GM18505 (cell line): Measurements from ENCODE around the gene GSTO1.
A peak's percentile ranks its signal among the peaks of the same experiment; 100 is the strongest.

ENCODE experiments used
- ATAC-seq: cut with Tn5 transposase; IDR thresholded peaks from one replicate; pipeline ENCODE4 v1.9.1; 2021; ENCODE audit not compliant: unreplicated experiment
- POLR2A ChIP-seq: IDR thresholded peaks from 4 replicates; pipeline ENCODE4 v1.6.1; 2011; ENCODE audit warnings: borderline replicate concordance; ENCODE audit not compliant: insufficient read depth, insufficient read length; ENCODE audit errors: extremely low read depth

GSTO1 gene

DNA sequence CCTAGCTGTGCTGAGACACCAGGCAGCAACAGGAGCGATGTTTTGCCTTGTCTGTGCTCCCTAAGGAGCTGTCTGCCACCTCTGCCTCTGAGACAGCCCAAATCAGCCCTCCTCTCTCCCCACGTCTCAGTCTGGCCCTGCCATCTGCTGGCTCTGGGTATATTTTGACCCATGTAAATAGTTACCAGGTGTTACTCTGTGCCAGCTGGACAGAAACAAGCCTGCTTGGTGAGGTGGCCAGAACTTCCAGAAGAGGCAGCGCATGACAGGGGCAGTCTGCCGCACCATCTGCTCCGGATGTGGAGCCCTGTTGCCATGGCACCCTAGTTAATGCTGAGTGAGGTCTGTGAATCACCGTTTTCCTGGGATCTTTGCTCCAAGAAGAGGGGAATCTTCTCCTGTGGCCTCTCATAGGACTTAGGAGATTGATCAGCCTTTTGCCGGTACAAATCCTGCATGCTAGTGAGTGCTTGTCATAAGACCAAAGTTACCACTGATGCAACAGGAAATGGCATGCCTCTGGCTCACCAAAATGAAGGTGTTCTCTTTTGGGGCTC lies 46.1 kb downstream of the GSTO1 start:
- no peak for ATAC-seq
- TF ChIP-seq POLR2A, result no peak

DNA sequence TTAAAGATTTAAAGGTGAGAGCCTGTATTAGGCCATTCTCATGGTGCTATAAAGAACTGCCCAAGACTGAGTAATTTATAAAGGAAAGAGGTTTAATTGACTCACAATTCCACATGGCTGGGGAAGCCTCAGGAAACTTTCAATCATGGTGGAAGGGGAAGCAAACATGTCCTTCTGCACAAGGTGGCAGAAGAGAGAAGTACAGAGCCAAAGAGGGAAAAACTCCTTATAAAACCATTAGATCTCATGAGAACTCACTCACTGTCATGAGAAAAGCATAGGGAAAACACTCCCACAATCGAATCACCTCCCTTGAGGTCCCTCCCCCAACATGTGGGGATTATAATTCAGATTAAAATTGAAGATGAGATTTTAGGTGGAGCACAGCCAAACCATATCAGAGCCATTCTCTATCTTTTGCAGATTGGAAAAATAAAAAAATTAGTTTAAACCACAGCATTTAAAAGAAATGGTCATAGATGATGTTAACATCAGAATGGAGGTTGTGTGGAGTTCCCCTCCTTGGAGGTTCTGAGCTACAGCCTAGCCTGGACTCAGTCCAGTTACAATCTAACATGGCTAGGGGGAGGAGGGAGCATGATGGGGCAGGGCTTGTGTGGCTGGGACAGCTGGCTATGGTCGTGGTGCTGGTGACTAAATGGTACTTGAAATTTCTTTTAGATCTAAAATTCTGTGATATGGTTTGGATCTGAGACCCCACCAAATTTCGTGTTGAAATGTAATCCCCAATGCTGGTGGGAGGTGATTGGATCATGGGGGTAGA lies 47.4 kb downstream of the GSTO1 start:
- TF ChIP-seq POLR2A, result no peak
- no peak for ATAC-seq

DNA sequence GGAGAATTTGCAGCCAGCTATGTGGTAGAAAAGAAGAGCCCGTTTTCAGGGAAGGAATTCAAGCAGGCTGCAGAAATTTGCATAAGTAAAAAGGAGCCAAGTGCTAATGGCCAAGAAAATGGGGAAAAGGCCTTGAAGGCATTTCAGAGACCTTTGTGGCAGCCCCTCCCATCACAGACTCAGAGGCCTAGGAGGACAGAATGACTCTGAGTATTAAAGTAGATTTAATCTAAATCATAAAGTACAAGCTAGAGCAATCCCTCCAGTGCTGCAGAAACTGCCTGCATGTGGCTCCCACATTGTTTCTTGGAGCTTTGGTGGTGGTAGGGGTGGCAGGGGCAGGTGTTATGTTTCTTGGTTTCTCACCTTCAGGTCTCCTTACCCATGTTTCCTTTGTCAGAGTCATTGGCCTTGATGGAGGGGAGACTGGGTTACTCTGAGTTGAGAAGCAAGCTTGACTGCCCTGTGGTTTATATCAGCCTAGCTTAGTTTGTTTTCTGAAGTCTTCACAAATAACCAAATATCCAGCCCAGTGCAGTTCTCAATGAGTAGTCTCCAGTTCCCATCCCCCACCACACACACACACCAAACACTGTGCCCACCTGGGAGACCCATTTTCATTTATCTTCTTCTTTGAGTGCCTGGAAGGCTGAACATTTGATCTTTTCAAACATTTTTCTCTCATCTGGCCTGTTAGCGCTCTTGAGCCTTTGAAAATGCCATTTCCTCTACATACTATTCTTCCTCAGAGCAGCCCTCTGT lies 49.1 kb downstream of the GSTO1 start:
- no peak for TF ChIP-seq POLR2A
- no peak for ATAC-seq

DNA sequence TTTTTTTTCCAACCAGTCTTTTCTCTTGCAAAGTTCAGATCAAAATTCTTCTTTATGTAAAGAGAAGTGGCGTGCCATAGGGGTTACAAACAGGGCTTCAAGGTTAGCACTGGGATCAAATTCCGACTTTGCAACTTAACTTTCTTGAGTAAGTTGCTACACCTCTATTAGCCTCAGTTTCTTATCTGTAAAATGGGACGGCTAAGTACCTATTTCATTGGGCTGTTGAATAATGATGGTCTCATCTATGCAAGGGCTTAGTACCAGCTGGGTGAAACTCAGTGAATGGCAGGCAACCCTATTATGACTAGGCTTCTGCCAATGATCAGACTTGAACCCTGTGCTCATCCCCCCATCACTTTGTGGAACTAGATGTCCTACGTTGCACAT lies 49.7 kb downstream of the GSTO1 start:
- no peak for ATAC-seq
- no peak for TF ChIP-seq POLR2A

DNA sequence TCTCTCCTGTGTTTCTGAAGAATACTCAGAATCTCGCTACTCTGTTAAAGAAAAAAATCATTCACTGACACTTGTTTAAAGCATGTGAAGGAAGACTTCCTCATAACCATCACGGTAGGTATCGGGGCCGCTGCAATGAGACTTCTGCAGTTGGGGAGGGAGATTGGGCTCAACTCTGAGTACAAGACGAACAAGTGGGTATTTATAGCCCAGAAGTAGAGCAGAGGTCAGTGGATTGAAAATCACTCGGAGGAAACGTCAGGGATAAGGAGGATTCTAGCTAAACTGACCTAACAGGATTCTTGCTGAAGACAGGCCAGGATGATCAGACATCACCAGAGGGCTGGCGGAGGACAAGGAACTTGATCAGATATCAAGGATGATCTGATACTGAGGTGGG lies 50.2 kb downstream of the GSTO1 start:
- TF ChIP-seq POLR2A, result no peak
- ATAC-seq, result no peak

DNA sequence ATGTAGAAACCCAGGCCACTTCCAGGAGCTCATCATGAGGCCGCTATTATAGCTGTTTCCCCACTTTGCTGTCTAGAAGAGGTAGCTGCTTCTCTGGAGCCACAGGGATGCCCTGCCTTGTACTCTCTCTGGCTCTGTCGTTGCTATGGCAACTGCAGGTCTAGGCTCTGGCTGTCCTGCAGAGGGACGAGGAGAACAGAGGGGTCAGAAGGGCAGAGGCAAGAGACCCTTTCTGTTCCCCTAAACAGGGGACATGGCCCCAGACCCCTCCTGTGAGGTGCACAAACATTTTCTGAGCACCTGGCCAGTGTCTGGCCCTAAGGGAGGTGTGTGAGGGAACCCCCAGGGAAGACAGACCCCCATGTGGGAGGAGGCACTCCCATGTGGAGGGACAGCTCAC lies 52.2 kb downstream of the GSTO1 start:
- ATAC-seq, result no peak
- TF ChIP-seq POLR2A, result no peak

DNA sequence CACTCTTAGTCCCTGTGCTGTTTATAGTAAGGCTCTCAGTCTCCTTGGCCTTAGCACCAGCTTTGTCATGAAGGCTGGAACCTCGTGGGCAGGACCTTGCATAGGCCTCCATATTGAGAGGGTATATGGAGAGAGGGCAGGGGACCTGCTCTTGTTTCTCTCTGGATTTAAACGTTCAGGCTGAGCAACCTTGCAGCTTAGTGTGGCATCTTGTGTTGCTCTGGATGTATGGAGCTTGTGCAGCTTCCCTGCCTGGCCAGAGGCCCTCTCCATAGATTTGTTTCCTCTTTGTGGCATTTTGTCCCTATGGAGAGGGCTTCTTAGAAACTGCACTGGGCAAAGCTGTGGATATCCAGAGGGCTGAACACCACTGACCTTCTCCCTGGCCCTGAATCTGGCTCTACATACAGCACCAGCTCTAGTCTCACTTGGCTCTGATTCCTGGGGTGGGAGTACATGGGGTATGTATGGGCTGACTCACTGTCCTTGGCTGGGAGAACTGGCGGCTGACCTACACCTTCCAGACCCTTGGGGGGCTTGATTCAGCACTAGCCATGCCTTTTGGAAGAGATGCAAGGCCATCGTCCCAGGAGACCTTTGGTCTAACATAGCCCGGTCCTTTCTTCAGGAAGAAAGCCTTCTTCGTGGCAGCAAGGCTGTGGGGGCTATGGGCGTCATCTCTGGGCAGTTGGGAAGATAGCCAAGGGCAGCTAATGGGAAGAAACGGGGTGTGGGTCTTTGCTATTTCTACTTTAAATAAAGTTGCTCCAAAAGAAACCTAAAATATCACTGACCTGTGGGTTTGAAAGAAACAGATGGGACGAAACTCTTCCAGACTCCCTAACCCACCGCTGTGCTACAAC lies 53.1 kb downstream of the GSTO1 start:
- ATAC-seq, result no peak
- TF ChIP-seq POLR2A, result no peak

DNA sequence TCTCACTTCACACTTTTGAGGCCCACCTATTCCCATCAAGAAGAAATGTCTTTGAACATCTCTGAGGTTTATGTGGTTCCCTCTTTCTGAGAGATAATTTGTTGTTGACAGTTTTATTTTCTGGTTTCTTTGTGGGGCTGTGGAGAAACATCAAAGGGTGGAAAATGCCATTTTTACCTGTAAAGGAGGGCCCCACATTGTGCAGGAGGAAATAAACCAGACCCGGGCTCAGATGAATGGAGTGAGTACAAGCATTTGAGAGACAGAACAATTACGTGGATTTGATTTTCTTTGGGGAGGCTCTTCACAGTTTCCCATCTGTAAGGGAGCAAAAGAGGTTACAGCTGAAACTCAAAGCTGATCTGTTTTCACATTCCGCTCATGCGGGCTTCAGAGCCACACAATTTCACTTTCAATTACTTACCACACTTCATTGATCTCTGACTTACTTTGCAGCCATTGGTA lies 53.8 kb downstream of the GSTO1 start:
- ATAC-seq, result peak; percentile 79
- no peak for TF ChIP-seq POLR2A

DNA sequence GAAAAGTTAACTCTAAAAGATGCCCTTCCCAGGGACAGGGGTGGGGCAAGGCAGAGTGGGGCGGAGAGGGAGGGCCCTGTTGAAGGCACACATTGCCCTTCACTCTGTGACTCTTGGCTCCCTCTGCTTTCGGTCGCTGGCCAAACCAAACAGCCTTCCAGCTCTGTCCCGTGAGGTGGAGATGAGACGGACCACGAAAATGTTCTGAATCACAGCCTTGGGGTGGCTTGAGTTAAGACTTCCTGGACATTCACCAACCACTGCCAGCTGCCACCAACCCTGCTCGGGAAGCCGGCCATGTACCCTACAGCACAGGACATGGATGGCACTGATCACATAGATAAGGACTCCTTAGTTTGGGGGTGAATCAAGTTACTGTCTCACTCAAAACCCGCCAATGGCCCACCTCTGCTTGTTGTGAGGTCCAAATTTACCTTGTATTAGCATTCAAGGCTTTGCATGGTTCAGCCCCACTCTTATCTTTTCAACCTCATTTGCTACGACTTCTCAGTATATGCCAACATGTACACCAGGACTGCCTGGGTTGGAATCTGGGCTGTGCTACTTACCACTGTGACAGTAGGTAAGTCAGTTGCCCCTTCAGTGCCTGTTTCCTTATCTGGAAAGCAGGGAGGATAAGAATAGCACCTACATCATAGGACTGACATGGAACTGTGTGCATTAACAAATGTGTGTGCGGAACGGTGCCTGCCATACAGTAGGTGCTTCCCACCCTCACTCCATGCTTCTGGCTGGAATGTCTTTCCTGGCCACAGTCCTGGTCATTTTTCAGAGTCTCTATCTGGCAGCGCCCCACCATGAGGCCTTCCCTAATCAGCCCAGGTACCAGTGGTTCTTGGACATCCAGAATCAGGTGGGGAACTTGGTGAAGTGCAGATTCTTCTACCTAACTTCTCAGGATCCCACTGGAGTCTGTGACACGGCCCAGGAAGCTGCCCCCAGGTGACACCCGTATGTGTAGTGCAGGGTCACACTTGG lies 55.6 kb downstream of the GSTO1 start:
- ATAC-seq, result no peak

DNA sequence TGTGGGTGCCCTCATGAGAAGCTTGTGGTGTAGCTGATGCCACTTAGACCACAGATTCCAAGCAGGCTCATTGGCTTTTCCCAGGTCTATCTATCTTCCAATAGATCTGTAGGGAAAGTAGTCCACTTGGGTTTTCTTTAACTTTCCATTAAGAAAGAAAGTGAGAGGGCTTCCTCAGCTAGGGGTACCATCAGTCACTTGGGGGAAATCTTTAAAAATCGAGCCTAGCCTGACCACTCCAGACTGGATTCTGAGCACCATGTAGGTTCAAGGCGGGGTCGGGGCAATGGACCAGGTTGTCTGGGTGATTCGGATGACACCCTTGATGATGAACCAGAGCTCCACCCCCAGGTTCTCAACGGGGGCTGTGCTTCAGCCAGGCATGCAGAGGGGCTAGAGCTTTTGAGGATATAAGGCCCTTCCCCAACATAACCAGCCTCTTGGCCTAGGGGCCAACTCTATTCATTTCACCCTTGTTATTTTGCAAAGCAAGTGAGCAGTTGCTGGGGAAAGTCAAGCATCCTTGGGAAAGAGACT lies 56.6 kb downstream of the GSTO1 start:
- no peak for ATAC-seq
- TF ChIP-seq POLR2A, result no peak

More for the DNA sequence above, 55.6 kb downstream of the GSTO1 start:
- TF ChIP-seq POLR2A, result no peak

DNA sequence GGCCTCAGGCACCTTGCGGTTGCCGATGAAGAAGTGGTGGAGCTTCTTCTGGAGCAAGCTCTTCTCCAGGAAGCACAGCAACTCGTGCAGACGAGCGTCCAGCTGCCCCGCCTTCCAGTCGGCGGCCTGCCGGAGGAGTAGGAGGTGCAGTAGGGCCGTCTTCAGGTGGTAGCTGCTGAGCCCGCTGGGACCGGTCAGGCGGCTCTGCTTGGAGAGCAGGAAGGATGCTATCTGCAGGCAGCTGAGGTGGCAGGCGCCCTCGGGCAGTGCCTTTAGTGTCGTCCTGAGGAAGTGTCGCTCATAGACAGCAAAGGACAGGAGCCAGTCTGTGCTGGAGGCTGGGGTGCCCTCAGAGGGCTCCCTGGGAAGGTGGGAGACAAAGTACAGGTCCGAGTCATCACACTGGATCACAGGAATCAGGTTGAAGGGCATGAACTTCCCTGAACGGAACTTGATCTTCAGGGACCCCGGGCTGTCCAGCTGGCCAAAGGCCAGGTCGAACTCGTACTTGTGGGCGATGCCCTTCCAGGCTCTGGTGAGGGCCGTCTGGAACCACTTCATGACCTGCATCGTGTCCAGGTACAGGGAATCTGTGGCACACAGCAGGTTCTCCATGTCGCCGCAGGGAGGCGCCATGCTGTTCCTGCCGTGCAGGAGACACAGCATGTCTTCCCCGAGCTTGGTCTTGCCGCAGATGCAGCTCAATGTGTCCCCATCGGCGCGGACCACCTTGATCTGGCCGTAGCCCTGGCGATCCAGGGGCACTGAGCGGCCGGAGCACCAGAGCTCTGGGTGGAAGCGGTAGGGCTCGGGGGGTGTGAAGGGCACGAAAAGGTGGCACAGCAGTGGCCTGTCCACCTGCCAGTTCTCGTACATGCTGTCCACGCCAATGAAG lies 60.1 kb downstream of the GSTO1 start:
- no peak for ATAC-seq
- TF ChIP-seq POLR2A, result no peak
